K562 (cell line): Measurements from ENCODE around the gene RNPEP. TPM values are rescaled to one million over a fixed set of nuclear protein-coding genes. Genes with fewer than 3 reads are reported as not detected.
A peak's percentile ranks its signal among the peaks of the same experiment; 100 is the strongest.

Experiments used
- ATAC-seq: fragments of 200-7000 bp; cut with Tn5 transposase; 3 replicates; pipeline ENCODE4 v1.9.1; 2020; ENCODE audit warnings: moderate library complexity
- BruUV-seq: library from RNA; stranded (reverse); fragments of 400-500 nt; replicated peaks from 2 replicates; lab custom pipeline; 2021; lab: Mats Ljungman, UMichigan
- CTCF ChIA-PET: fragments of 300-600 bp; formaldehyde crosslinking; extraction: SDS; loops from one replicate; lab custom pipeline; 2021; ENCODE audit warnings: low intra/inter-chr PET ratio; lab: Yijun Ruan, JAX
- POLR2A ChIA-PET: fragments of 300-600, 350-650 bp; sonication (Branson Sonifier 250); formaldehyde crosslinking; extraction: SDS; loops from one replicate; lab custom pipeline; 2021; ENCODE audit warnings: antibody characterized with exemption, inconsistent platforms; lab: Yijun Ruan, JAX
- DNase-seq, 4 experiments: peaks; one replicate each; pipeline versions ENCODE4 v3.0.0 to v3.0.0-alpha.2; 2011 to 2018; ENCODE audit warnings: low spot score in 3 of 4, mixed read lengths in 3 of 4; ENCODE audit errors: extremely low read depth in 1 of 4
- FAIRE-seq: peaks from 2 replicates; lab custom pipeline; 2011; peaks lifted over from hg19 to GRCh38; lab: Jason Lieb, UNC
- H2AFZ ChIP-seq: 2 replicates; pipeline ENCODE4 v1.6.0; 2011; ENCODE audit warnings: low read depth, low read length, control low read depth, inconsistent platforms
- H3K27ac ChIP-seq: fragments of 200-600 bp; 3 replicates; pipeline ENCODE4 v1.8.0; 2011; ENCODE audit warnings: low read depth, mild to moderate bottlenecking, control low read depth, inconsistent platforms, low read length, moderate library complexity, mixed read lengths; ENCODE audit errors: extremely low read depth
- H3K27me3 ChIP-seq, 2 experiments: fragments of 300-600 bp in 1 of 2; 2 replicates in 1 of 2; 3 replicates in 1 of 2; pipeline versions ENCODE4 v1.6.0 to v1.8.0; 2011; ENCODE audit warnings: inconsistent platforms in 2 of 2, low read length in 2 of 2, mild to moderate bottlenecking in 1 of 2, mixed read lengths in 1 of 2, moderate library complexity in 1 of 2; ENCODE audit not compliant: control insufficient read depth in 2 of 2, insufficient read depth in 2 of 2
- H3K36me3 ChIP-seq: fragments of 300-600 bp; 3 replicates; pipeline ENCODE4 v1.8.0; 2011; ENCODE audit warnings: mild to moderate bottlenecking, low read length, inconsistent platforms; ENCODE audit not compliant: control insufficient read depth, insufficient read depth
- H3K4me1 ChIP-seq, 2 experiments: fragments of 200-600 bp in 1 of 2; replicated peaks in 1 of 2; 2 replicates in 1 of 2; 3 replicates in 1 of 2; pipeline versions ENCODE4 v1.5.1 to v1.8.0; 2011; ENCODE audit warnings: inconsistent platforms in 2 of 2, low read length in 2 of 2, mild to moderate bottlenecking in 1 of 2, mixed read lengths in 1 of 2, moderate library complexity in 1 of 2; ENCODE audit not compliant: control insufficient read depth in 2 of 2, insufficient read depth in 2 of 2
- H3K4me2 ChIP-seq: 2 replicates; pipeline ENCODE4 v1.6.1; 2011; ENCODE audit warnings: low read length, control low read depth, inconsistent platforms, mixed read lengths; ENCODE audit not compliant: insufficient read depth
- H3K4me3 ChIP-seq: fragments of 200-600 bp; sonication (generic), shearing (Covaris generic); 2 replicates; pipeline ENCODE4 v1.5.1; 2016; ENCODE audit warnings: control low read depth, inconsistent platforms
- H3K79me2 ChIP-seq: fragments of 200-600 bp; 3 replicates; pipeline ENCODE4 v1.8.0; 2011; ENCODE audit warnings: low read length, inconsistent platforms; ENCODE audit not compliant: control insufficient read depth, insufficient read depth
- H3K9ac ChIP-seq, 2 experiments: 2 replicates each; pipeline versions ENCODE4 v1.6.0 to v1.6.1; 2011; ENCODE audit warnings: low read depth in 2 of 2, low read length in 2 of 2, control low read depth in 1 of 2, inconsistent platforms in 1 of 2, mild to moderate bottlenecking in 1 of 2, mixed read lengths in 1 of 2; ENCODE audit not compliant: insufficient read depth in 1 of 2
- H3K9me1 ChIP-seq: one replicate; pipeline ENCODE4 v1.6.0; 2011; ENCODE audit warnings: inconsistent platforms, mild to moderate bottlenecking, low read length, moderate library complexity; ENCODE audit not compliant: control insufficient read depth, insufficient read depth
- H3K9me3 ChIP-seq: replicated peaks from 2 replicates; pipeline ENCODE4 v1.5.1; 2011; ENCODE audit warnings: low read depth, low read length, inconsistent platforms; ENCODE audit not compliant: control insufficient read depth, insufficient read depth
- H4K20me1 ChIP-seq: replicated peaks from 2 replicates; pipeline ENCODE4 v1.6.1; 2011; ENCODE audit warnings: low read length, inconsistent platforms, mixed read lengths; ENCODE audit not compliant: control insufficient read depth, insufficient read depth
- DIDO1 ChIP-seq: fragments of 450-650 bp; IDR thresholded peaks from 2 replicates; pipeline ENCODE4 v1.6.1; 2016; ENCODE audit warnings: low read depth, missing biosample characterization, missing genetic modification characterization
- FOS ChIP-seq: IDR thresholded peaks from 3 replicates; pipeline ENCODE4 v1.6.1; 2011; ENCODE audit not compliant: insufficient read length; ENCODE audit errors: extremely low read depth
- GABPA ChIP-seq: fragments of 200-800 bp; sonication (Bioruptor generic); conservative IDR thresholded peaks from 2 replicates; pipeline ENCODE4 v1.6.1; 2016; ENCODE audit warnings: low read depth, missing genetic modification characterization, missing compliant biosample characterization
- HDAC2 ChIP-seq: fragments of 450-650 bp; IDR thresholded peaks from 2 replicates; pipeline ENCODE4 v1.6.1; 2016; ENCODE audit warnings: mild to moderate bottlenecking
- HMBOX1 ChIP-seq: sonication (generic); IDR thresholded peaks from 2 replicates; pipeline ENCODE4 v1.6.1; 2016
- NR0B1 ChIP-seq: fragments of 450-650 bp; IDR thresholded peaks from one replicate; pipeline ENCODE4 v1.6.1; 2018; ENCODE audit warnings: mild to moderate bottlenecking, moderate library complexity; ENCODE audit not compliant: partially characterized antibody
- PHB2 ChIP-seq: fragments of 450-650 bp; IDR thresholded peaks from 2 replicates; pipeline ENCODE4 v1.6.1; 2017; ENCODE audit warnings: low read depth
- PKNOX1 ChIP-seq: fragments of 450-650 bp; IDR thresholded peaks from 2 replicates; pipeline ENCODE4 v1.6.1; 2016
- PTBP1 ChIP-seq: fragments of 200-400 bp; formaldehyde crosslinking; IDR thresholded peaks from 2 replicates; pipeline ENCODE4 v1.6.1; 2017; ENCODE audit warnings: low read depth, low read length
- SREBF2 ChIP-seq: sonication (generic); formaldehyde crosslinking; IDR thresholded peaks from 2 replicates; pipeline ENCODE4 v1.4.0; 2020; ENCODE audit warnings: mild to moderate bottlenecking, missing genetic modification reagents
- SRSF3 ChIP-seq: fragments of 200-400 bp; formaldehyde crosslinking; IDR thresholded peaks from 2 replicates; pipeline ENCODE4 v1.6.1; 2016; ENCODE audit warnings: mild to moderate bottlenecking, low read length, moderate library complexity; ENCODE audit not compliant: insufficient read depth
- TAF9B ChIP-seq: fragments of 450-650 bp; IDR thresholded peaks from 2 replicates; pipeline ENCODE4 v1.6.1; 2018; ENCODE audit warnings: mild to moderate bottlenecking; ENCODE audit not compliant: partially characterized antibody
- ZMIZ1 ChIP-seq, 2 experiments: fragments of 150-350 bp in 1 of 2; IDR thresholded peaks; 2 replicates each; pipeline ENCODE4 v1.6.1; 2012 to 2016; ENCODE audit warnings: low read depth in 2 of 2, low read length in 2 of 2, mild to moderate bottlenecking in 1 of 2, moderate library complexity in 1 of 2
- ZNF444 ChIP-seq: fragments of 250-450 bp; sonication (Bioruptor Pico); IDR thresholded peaks from 2 replicates; pipeline ENCODE4 v1.4.0; 2020; ENCODE audit warnings: mild to moderate bottlenecking, moderate library complexity
- ZNF584 ChIP-seq: fragments of 200-800 bp; sonication (Bioruptor generic); IDR thresholded peaks from 2 replicates; pipeline ENCODE4 v1.6.1; 2016; ENCODE audit warnings: low read depth, mild to moderate bottlenecking, missing genetic modification characterization, missing compliant biosample characterization
- ZNF586 ChIP-seq: fragments of 450-650 bp; formaldehyde crosslinking; conservative IDR thresholded peaks from 2 replicates; pipeline ENCODE4 v1.4.0; 2020; ENCODE audit warnings: mild to moderate bottlenecking, moderate library complexity
- WGBS: fragments of 100-300 bp; shearing (Covaris generic); methylation state at CpG from one replicate; pipeline ENCODE4 v1.1.6; 2016; ENCODE audit warnings: low coverage, mixed read lengths; ENCODE audit not compliant: insufficient coverage; ENCODE audit errors: missing lambda C conversion rate; 5-methylcytosine and 5-hydroxymethylcytosine counted together
- in situ Hi-C: fragments of 300-500 bp; cut with MboI; formaldehyde crosslinking; loops from 4 replicates; pipeline ENCODE4 v1.15.0; 2018; ENCODE audit warnings: inconsistent platforms, mixed read lengths
- intact Hi-C: fragments of 100-400 bp; cut with micrococcal nuclease; formaldehyde crosslinking; loops from 2 replicates; pipeline ENCODE4 v1.14.2; 2022
- polyA plus RNA-seq, 8 experiments: library from polyadenylated mRNA; depleted of rRNA in 4 of 8; stranded (reverse) in 5 of 8; unstranded in 3 of 8; fragments of >200 nt; fragmentation: Nextera tagmentation in 2 of 8; fragmentation: Illumina TruSeq in 1 of 8; extraction: Ambion mirVana in 2 of 8; extraction: Trizol in 1 of 8; gene quantifications; 2 replicates each; pipeline versions ENCODE4 v1.2.1 to v1.2.3, GENCODE V29; 2011 to 2014; ENCODE audit warnings: inconsistent platforms in 1 of 8, missing spikeins in 1 of 8
- total RNA-seq, 7 experiments: library from RNA; depleted of rRNA in 6 of 7; stranded (reverse); fragments of >200 nt in 6 of 7; fragmentation: Illumina TruSeq in 2 of 7; extraction: Trizol in 2 of 7; gene quantifications; 2 replicates each; pipeline versions ENCODE4 v1.2.1 to v1.2.3, GENCODE V29; 2011 to 2021; ENCODE audit warnings: low replicate concordance in 1 of 7

RNPEP gene
- total and polyA plus RNA-seq, 9 of the 15 experiments (the other 6 are each of a cell fraction or from before 2014, with no cell fraction given) = 27.5 to 131 (median 63.4) TPM

- TF ChIP-seq GABPA = no peak
- 0 out of 2 replicates have a peak, but pooled peaks have one; percentile 35 for TF ChIP-seq SREBF2 (CRISPR knock-in tag)
- peak; percentile 92; the same call in 1 of the 2 replicates for TF ChIP-seq PTBP1
- no peak for TF ChIP-seq PHB2
- TF ChIP-seq FOS = no peak
- no peak for TF ChIP-seq ZNF584 (CRISPR knock-in tag)
- peak; percentile 65; the same call in 1 of the 2 replicates for TF ChIP-seq HDAC2
- TF ChIP-seq TAF9B = no peak
Measured at GRCh38 chr1:201942129-201942495, 40.3 kb upstream of the RNPEP start (continued).

- DNase-seq (no peak), ATAC-seq (no peak), FAIRE-seq (no peak)
- Histone ChIP-seq H3K9me3 (no peaks in the 10 kb centered on the region), H3K36me3 (no peaks in the 10 kb centered on the region), H4K20me1 (no peaks in the 10 kb centered on the region), H3K27ac (no peak overlapping the region), H3K4me2 (no peak overlapping the region), H3K4me1 (peaks cover 43 to 50% of the 10 kb centered on the region in 2 experiments), H3K9me1 (no peaks in the 10 kb centered on the region), H3K4me3 (no peak overlapping the region), H2AFZ (peak overlapping the region; percentile 20; the same call in 1 of the 2 replicates), H3K27me3 (no peaks in the 10 kb centered on the region), H3K9ac (peak overlapping the region in 1 of 2 experiments; percentile 41; a peak in 1 of 4 replicates), H3K79me2 (no peaks in the 10 kb centered on the region)
- WGBS = 65% methylated on average over 6 of the region's 6 CpGs
- BruUV-seq = no TSS peak
- intact Hi-C loops = loop anchor here (2.0 kb wide), 1 partner anchor 47 kb away; no protein-coding TSS in a partner anchor
- ChIA-PET CTCF (no interaction called here), POLR2A (interaction anchor here (0.6 to 3.8 kb wide), 4 partner anchors 11 to 483 kb away, joined by 3 to 46 read pairs (median 4); partner anchors contain the start of genes PTPN7 and TIMM17A)
- in situ Hi-C loops = no loop called here
- TF ChIP-seq NR0B1 (no peak), ZNF586 (CRISPR knock-in tag) (no peak), SRSF3 (no peak), HMBOX1 (no peak), ZMIZ1 (IDR thresholded peaks at IDR 0.05; ENCODE audit: low read depth in 2 of 2, low read length in 2 of 2) (no peak), PKNOX1 (no peak), ZNF444 (CRISPR knock-in tag) (no peak), DIDO1 (tag) (no peak)
Measured at GRCh38 chr1:201944002-201944401, 38.4 kb upstream of the RNPEP start.
